Stimulated activated CD8-positive, alpha-beta memory T cell treated with anti-CD3 and anti-CD28 coated beads, Interleukin-7, amount 100 ng/mL, for 1 hour (primary cell): Measurements from ENCODE around the gene RNF5.
"Not testable (repeated sequence)": the region's sequence is repeated elsewhere in the genome, so short reads cannot be mapped to it uniquely, and the experiment has no call there.

ENCODE experiments used
- DNase-seq, 2 donors: peaks; one replicate each; pipeline ENCODE4 v3.0.0-alpha.2; 2020; ENCODE audit warnings: low read depth in 2 of 2

The RNF5 gene

DNA sequence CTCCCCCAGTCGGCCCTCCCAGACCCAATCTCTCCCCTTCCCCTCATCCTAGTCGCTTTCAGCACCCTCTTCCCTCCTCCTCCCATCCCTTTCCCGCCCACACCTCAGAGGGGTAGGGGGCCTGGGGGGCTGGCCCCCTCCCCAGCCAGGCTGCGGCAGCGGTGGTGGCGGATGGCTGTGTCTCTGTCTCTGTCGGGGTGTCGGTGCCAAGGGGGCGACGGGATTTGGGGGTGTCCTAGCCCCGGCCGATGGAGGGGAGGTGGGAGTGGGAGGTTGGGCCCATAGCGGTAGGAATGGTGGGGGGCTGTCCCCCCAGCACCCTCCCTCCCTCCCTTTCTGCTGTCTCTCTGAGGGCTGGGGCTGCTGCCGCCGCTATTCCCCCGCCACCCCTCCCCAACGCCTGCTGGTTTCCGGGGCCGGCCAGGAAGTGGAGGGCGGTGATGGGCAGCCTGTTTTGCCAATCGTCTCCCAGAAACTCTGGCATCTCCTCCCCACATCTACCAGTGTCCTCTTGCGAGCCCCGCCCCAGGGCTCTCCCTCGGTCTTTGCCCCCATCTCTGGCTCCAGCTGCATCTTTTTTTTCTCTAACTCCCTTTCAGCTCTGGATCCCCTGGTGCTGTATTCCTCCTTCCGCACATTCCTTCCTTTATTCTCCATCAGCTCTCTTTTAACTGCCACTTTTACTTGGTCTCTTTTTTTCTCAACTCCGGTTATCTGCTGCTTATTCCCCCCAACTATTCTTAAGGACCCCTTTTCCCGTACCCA is 2.3 kb upstream of the RNF5 start, which contains the start of gene AGPAT1:
AGPAT1 (minus strand) TSS at position 374 of the 765 bp plus-strand sequence. CDS start 4,588 bp downstream, outside the sequence.
- peak; percentile 93 to 95 for DNase-seq

DNA sequence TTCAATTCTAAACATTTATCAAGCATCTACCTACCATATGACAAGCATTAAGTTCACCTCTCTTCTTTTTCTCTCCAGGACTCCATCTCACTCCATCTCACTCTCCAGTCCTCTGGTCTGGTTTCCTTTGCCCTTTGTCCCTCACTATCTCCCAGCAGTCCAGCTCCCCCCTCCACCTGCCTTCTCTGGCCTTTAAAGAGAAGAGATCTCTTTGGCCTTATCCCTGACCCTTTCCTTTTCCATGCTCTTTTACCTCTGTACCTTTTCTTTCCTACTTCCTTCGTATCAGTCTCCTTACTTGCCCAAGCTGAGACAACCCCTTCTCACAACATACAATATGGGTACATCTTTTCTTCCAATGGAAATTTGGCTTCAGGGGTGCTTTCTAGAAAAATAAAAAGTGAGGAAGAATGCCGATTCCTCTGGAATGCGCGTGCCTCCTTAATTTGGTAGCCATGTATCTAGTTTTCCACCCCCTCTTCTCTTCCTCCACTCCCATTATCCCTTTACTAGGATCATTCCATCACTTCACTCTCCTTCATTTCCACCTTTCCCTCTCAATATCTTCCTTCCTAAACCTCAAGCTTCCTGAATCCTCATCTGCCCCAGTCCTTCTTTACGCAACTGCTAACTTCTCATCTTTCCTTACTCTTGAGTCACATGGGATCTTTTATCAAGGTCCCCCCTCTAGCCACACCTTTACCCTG is 1.6 kb upstream of the RNF5 start:
- no peak for DNase-seq

DNA sequence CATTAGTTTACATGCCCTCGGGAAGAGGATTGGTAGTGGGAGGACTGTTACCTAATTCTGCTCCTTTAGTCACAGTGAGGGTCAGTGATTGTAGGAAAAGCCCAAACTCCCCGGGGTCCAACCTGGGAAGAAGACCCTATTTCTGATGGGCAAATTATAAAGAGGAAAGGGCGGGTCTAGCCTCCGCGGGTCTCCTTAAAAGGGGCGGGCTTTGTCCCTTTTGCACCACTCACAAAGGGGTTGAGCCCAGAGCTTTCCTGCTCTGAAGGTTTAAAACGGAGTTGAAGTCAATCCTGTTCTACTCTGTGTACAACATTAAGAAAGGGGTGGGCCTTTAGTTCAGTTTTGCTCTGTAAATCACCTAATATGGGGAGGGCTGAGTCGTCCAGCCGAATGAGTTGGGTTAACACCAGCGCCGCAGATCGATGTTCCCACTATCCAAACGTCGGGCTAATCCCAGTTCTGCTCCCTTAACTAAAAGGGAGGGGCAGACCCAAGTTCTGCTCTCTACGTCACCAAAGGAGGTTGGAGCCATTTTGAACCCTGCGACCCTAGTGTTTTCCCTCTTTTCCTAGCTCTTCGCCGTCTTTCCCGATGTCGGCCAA is 920 bp upstream of the RNF5 start:
- DNase-seq = no peak

DNA sequence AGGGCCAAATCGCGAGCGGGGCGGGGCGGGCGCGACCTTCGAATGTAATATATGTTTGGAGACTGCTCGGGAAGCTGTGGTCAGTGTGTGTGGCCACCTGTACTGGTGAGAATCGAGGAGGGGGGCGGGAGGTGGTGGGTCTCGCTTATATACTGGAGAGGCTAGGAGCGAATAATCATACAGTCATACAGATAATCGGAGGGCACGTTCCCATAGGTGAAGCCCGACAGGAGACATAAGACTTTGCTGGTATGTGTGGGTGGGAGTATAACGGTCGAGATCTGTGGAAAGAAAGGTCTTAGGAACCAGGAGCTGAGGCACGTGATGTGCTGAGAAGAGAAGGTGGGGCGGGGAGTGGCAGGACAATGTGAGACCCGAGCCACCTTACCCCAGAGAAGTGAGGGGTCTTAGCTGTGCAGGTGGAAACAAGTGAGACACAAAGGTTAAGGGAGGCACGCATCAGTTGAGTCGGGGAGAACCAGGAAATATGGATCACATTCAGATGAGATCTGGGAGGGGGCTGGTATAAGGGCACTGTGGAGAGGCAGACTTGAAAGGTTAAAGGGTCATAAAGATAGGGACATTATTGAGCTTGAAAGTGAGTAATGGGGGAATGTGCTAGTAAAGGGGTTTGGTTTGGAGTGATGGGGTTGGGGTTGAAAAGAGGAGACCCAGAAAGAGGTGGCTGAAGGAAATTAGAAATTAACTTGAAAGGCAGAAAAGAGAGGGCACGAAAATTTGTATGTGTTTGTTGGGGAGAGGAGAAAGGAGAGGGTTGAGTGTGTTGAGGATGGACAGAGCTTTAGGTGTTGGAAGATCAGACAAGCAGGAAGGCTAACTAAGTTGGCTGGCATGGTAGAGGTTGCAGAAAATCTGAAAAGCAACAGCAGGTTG is 589 bp downstream of the RNF5 start:
- DNase-seq = no peak

DNA sequence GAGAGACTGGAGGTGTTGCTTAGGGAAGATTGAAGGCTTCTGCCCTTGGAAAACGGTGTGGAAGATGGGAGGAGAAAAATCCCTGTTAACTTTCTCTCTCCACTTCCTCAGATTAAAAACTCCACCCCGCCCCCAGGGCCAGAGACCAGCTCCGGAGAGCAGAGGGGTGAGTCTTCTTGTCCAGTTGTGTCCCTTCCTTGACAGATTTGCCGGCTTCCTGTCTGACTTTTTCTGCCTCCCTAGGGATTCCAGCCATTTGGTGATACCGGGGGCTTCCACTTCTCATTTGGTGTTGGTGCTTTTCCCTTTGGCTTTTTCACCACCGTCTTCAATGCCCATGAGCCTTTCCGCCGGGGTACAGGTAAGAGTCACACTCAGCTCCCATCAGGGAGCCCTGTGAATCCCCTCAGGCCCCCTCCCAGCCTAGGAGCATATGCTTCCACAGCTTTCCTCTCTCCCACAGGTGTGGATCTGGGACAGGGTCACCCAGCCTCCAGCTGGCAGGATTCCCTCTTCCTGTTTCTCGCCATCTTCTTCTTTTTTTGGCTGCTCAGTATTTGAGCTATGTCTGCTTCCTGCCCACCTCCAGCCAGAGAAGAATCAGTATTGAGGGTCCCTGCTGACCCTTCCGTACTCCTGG is 1.7 kb downstream of the RNF5 start:
- DNase-seq = no peak

DNA sequence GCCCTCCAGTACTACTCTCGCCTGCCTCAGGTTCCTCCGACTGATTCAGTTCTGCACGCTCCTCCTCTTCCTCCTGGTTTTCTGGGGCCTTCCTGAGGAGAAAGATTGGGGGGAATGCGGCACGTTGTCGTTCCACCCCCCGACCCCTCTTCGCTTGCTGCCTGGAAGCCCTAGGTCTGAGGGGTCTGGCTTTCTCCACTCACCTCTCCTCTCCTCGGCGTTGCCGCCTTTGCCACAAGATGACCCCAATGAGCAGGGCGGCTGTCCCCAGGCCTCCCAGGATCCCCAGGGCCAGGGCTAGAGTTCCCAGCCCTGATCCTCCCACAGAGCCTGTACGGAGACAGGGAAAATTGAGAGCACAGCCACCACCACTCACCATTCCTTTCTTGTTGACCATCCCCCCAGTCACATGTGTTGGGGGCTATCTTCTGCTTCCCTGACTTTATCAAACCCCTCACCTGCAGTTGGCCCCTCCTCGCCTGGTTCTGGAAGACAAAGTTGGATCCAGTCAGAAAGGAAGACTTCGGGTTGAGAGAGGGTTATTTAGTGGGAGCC is 3.0 kb downstream of the RNF5 start:
- no peak for DNase-seq

DNA sequence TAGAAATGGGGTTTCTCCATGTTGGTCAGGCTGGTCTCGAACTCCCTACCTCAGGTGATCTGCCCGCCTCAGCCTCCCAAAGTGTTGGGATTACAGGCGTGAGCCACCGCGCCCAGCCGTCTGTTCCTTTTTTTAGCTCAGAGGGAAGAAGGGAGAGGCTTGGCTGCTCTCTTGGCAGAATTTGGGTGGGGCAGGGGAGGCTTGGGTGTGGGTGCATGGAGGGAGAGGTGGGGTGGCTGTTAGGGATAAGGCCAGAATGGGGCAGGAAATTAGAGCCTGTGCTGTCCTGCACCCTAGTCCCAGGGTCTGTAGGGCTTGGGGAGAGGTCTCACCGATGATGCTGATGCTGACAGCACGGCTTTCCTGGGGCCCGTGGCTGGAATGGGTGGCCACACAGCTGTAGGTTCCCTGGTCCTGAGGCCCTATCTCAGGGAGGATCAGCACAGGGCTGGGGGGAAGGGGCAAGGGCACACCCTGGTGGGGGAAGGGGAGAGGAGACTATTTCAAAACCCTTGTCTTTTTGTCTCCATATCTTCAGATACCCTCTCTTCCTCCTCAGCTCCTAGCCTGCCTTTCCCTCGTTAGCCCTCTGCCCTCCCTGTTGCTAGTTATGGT is 3.8 kb downstream of the RNF5 start:
- DNase-seq = no peak

DNA sequence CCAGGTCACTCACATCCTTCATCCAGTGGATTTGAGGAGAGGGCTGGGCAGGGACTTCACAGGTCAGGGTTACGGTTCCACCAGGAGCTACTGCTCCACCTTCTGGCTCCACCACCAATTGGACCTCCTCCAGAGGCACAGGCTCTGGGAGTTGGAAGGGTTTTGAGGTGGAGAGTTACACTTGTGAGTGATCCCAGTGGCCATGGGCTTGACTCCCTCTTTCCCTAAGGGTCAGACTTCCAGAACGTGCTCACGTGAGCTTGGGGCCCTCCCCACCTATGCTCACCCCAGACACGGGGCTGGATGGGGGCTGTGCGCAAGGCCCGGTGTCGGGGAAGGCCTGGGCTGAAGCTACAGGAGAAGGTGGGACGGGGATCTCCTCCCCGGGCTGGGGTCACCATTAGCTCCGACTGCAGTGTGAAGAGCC is 4.4 kb downstream of the RNF5 start:
- DNase-seq = no peak

DNA sequence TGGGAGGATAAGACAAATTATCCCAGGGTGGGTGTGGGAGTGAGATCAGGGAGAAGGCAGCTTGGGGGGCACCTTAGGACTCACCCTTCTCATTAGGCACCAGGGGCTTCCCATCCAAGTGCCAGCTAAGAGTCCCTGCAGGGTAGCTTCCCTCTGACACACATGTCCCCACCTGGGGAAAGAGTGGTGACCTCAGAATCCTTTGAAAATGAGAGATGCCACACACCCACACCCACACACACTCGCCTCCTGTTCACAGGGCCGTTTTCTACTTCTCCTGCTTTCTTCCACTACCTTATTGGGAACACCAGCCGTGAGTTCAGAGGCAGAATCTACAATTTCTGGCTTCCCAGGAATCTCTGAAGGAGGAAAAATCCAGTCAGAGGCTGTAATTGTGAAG is 4.8 kb downstream of the RNF5 start:
- DNase-seq = no peak

DNA sequence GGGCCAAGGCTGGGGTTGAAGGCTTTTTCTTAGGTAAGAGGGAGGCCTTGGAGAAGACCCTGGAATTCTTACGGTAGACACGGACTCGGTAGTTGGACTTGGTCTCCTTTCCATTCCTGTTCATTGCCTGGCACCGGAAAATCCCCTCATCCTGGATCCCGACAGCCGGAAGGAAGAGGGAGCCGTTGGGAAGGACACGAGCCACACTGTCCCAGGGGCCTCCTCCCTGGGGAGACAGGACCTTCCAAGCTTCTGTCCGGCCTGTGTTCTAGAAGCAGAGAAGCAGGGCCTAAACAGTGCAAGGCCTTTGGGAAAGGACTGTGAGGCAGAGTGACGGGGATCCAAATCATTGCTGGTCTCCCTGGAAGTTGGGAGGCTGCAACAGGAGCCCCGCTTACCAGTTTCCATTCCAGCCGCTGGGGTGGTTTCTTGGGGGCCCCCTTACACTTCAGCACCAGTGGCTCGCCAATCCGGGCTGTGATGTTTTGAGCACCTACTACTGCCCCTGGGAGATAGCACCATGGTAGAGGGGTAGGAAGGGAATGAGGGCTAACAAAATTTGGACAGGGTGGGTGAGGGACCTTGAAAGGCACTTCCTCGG is 5.4 kb downstream of the RNF5 start:
- no peak for DNase-seq

DNA sequence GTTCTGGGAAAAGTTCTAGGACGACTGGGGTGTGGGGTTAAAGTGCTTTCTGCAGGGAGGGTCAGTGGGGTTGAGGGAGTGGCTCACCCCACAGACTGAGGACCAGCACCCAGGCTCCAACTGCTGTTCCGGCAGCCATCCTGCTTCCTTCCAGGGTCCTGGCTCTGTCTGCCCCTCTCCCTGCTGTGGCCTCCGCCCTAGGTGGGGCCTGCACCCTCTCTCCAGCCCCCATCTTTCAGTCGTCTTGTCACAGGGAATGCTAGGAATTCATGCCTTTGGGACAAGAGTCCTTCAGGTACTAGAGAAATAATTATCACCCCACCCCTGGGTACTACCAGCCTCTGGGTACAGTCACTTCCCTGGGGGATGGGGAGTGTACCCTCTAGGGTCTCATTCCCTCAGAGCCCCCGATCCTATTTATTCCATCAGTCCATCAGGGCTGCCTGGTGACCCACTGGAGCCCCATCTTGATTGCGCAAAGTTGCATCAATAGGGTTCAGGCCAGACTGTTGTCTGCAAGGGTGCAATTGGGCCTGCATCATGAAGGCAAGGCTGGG is 6.0 kb downstream of the RNF5 start, which contains the start of gene AGER:
AGER (minus strand) TSS at position 170 of the 557 bp plus-strand sequence; CDS start at position 139, 31 bp downstream.
- DNase-seq = no peak

DNA sequence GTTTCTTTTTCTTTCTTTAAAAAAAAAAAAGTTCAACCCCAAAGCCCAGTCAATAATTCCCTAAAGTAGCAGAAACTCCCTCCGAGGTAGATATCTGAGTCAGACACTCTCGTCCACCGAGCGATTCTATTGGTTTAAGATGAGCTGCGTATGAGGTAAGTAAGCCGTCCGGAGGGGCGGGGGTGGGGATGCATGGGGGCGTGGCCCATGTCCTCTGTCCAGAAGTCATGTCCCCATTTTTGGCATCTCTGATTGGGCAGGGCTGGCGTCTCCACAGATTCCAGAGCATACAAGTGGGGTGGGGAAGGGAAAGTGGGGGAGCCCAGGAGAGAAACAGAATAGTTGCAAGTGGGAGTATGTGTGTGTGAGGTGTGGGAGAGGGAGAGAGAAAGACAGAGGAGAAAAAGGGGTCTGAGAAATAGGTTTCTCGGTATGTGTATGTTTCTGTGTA is 7.5 kb downstream of the RNF5 start:
- DNase-seq = not testable (repeated sequence)

DNA sequence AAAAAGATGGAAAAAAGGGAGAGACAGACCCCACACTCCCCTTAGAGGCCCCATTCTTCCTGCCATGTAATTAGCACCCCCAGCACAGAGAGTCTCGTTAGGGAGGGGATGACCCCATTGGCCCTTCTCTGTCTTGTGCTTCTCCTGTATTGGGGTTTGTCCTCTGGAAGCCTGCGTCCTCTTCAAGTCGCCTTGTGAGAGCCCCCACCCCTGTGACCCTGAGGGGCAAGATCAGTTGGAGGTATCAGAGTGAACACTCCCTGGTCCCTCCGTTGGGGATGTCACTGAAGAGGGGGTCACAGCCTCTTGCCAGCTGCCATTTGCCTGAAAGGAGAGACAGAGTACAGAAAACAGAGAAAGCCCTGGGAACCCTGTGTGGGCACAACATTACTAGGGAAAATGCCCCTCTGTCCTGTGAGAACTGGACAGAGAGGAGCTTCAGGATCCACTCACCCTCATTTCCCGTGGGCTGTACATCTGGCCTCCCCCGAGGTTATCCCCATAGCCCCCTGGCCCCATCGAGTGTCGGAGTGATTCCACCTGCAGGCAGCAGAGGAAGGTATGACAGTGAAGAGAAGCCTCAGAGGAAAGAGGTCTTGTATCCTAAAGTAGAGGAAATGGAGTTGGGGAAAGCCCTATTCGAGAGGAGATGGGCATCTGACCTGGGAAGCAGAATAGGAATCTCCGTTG is 8.1 kb downstream of the RNF5 start:
- DNase-seq = not testable (repeated sequence)

DNA sequence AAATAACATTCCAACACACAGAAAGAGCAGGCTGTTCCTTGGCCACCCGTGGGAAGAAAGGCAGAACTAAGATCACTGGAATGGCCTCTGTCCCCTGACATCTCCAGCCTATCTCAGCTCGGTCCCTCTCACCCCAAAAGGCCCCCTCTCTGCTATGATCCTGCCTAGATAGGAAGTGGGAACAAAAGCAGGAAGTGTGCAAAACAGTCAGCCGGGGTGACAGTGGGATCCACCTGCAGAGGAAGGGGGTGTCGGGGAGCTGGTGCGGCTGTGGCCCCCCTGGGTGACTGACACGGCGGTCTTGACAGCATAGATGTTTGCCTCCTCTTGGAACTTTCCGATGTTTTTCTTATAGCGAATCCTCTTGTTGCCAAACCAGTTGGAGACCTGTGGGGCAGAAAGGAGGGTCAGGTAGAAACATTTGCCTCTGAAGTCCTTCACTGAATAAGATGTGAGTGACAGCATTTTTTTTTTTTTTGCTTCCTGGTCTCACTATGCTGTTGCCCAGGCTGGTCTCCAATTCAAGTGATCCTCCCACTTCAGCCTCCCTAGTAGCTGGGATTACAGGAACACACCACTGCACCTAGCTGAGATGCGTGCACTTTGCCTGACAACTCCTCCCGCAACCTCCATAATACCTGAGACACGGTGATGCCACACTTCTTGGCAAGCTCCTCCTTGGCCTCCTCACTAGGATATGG is 9.0 kb downstream of the RNF5 start:
- DNase-seq = no peak

DNA sequence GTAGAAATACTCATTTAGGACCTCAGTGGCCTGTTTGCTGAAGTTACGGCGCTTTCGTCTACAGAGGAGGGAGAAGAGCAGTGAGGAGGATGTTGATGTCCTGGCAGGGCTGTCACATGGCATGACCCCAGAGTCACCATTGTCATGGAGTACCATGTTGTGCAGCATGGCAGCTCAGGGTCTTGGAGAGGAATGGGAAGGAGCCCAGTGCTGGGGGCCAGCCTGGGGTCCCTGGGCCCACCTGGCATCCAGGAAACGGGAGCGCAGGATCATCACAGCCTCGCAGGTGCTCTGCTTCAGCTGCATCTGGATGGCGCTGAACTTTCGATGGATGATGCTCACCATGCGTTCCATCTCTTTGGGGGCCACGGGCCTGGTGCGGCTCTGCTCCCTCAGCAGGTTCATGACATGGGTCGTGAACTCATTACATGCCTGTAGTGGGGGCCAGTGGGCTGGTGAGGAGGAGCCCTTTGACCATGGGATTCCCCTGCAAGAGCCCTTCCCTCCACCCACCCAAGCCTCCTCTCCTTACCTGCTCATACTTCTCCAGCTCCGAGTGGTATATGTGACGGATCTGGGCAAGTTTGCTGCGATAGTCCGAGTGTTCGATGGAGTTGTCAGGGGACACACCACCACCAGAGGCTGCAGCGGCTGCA is 9.6 kb downstream of the RNF5 start:
- DNase-seq = not testable (repeated sequence)

DNA sequence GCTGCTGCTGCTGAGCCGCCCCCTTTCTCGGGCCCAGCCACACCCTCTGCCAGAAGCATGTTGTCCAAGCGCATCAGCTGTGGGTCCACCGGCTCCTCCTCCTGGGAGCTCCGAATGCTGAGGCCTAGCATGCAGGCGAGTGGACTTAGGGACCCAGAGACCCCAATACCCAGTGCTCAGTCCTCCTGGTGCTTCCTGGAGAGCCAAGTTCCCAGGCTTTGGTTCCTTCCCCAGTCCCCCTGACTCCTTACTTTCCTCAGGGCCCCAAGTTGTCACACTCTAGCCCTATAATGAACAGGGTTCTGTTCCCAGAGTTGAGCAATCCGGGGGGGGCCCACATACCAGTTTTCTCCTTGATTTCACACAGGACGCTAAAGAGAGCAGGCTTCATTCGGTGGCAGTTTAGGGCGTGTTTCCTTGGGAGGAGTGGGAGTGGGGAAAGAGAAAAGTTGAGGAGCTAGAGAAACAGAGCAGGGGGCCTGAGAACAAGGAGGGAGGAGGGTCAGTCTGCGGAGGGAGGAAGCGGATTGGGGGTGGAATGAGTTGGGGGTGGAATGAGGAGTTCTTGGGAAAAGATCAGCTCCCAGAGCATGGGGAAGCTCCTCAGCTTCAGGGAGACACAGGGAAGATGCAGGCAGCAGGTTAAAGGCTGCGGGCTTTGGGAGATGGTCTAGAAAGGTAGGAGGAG is 10.3 kb downstream of the RNF5 start:
- DNase-seq = no peak

DNA sequence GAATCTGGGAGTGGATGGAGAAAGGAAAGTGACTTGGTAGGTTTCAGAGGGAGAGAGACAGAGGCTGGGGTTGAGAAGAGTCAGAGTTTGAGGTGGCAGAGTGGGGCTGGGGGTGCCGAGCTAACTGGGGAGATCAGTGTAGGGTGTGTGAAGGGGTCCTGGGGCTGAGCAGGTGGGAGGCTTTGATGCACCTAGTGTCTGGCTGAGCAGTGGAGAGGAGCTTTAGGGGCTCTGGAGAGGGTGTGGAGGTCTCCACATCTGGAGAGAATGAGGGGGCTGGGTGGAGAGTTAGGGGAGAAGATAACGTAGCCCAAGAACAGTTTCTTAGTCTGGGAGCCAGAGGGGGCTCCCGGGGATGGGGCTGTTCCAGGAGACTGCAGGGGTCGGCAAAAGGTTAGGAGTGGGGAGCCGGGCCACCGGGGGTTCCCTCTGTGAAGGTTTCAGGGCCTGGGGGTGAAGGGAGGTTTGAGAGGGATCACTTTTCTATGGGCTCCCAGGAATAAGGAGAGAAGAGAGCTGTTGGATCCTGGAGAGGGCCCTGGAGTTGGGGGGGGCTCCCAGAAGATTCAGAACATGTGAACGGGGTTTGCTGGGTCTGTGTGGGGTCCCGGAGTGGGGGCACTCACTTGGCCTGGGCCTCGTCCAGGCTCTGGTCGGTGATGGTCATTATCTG is 11.0 kb downstream of the RNF5 start:
- DNase-seq = no peak
